GM23338 (cell line): Measurements from ENCODE around the gene TCERG1L. TPM values are rescaled to one million over a fixed set of nuclear protein-coding genes. Genes with fewer than 3 reads are reported as not detected.

ENCODE experiments used
- ATAC-seq: fragments of 200-7000 bp; cut with Tn5 transposase; 3 replicates; pipeline ENCODE4 v1.9.1; 2020
- DNase-seq: peaks from one replicate; pipeline ENCODE4 v3.0.0-alpha.2; 2015; ENCODE audit warnings: low spot score
- H2AFZ ChIP-seq: fragments of 200-600 bp; sonication (generic); 2 replicates; pipeline ENCODE4 v1.8.0; 2016; ENCODE audit warnings: antibody characterized with exemption, mild to moderate bottlenecking, moderate library complexity
- H3F3A ChIP-seq: fragments of 200-600 bp; sonication (generic); replicated peaks from 2 replicates; pipeline ENCODE4 v1.8.0; 2017; ENCODE audit warnings: antibody characterized with exemption, mixed run types, low read depth
- H3K27ac ChIP-seq: fragments of 200-600 bp; sonication (generic); 2 replicates; pipeline ENCODE4 v1.6.1; 2016; ENCODE audit warnings: low read depth
- H3K27me3 ChIP-seq: fragments of 200-600 bp; sonication (generic); 2 replicates; pipeline ENCODE4 v1.8.0; 2016; ENCODE audit warnings: mild to moderate bottlenecking, mixed run types, moderate library complexity; ENCODE audit not compliant: insufficient read depth
- H3K36me3 ChIP-seq: fragments of 200-600 bp; sonication (generic); 2 replicates; pipeline ENCODE4 v1.8.0; 2016; ENCODE audit warnings: mild to moderate bottlenecking; ENCODE audit not compliant: insufficient read depth
- H3K4me1 ChIP-seq: fragments of 200-600 bp; sonication (generic); 2 replicates; pipeline ENCODE4 v1.8.0; 2016; ENCODE audit warnings: mild to moderate bottlenecking, moderate library complexity; ENCODE audit not compliant: insufficient read depth
- H3K4me2 ChIP-seq: fragments of 200-600 bp; sonication (generic); 2 replicates; pipeline ENCODE4 v1.7.1; 2017; ENCODE audit warnings: mixed run types
- H3K4me3 ChIP-seq: fragments of 200-600 bp; sonication (generic); 2 replicates; pipeline ENCODE4 v1.6.1; 2016; ENCODE audit warnings: mixed run types
- H3K79me2 ChIP-seq: fragments of 200-600 bp; sonication (generic); replicated peaks from 2 replicates; pipeline ENCODE4 v1.8.0; 2017; ENCODE audit warnings: mild to moderate bottlenecking; ENCODE audit not compliant: insufficient read depth
- H3K9me2 ChIP-seq: fragments of 200-600 bp; sonication (generic); 2 replicates; pipeline ENCODE4 v1.8.0; 2017; ENCODE audit not compliant: insufficient read depth
- H4K20me1 ChIP-seq: fragments of 200-600 bp; sonication (generic); replicated peaks from 2 replicates; pipeline ENCODE4 v1.8.0; 2017; ENCODE audit warnings: mild to moderate bottlenecking; ENCODE audit not compliant: insufficient read depth
- H3K27ac Mint-ChIP-seq: 2 replicates; pipeline ENCODE4 v1.8.0; 2020; ENCODE audit warnings: inconsistent platforms, mild to moderate bottlenecking, moderate library complexity, mixed read lengths
- H3K27me3 Mint-ChIP-seq: 3 replicates; pipeline ENCODE4 v1.8.0; 2022; ENCODE audit warnings: low read depth, mild to moderate bottlenecking, moderate library complexity, mixed read lengths, inconsistent platforms; ENCODE audit not compliant: insufficient read depth, poor library complexity
- H3K36me3 Mint-ChIP-seq: 3 replicates; pipeline ENCODE4 v1.8.0; 2021; ENCODE audit warnings: low read depth, mild to moderate bottlenecking, inconsistent platforms, moderate library complexity, mixed read lengths
- H3K4me1 Mint-ChIP-seq: 3 replicates; pipeline ENCODE4 v1.8.0; 2020; ENCODE audit warnings: mild to moderate bottlenecking, inconsistent platforms, mixed read lengths
- H3K4me3 Mint-ChIP-seq: 3 replicates; pipeline ENCODE4 v1.8.0; 2021; ENCODE audit warnings: moderate library complexity, mild to moderate bottlenecking, inconsistent platforms, mixed read lengths
- H3K9me3 Mint-ChIP-seq: 3 replicates; pipeline ENCODE4 v1.8.0; 2020; ENCODE audit warnings: moderate library complexity, mild to moderate bottlenecking, inconsistent platforms, mixed read lengths
- CREB1 ChIP-seq: fragments of 250-450 bp; sonication (Bioruptor Pico); IDR thresholded peaks from 2 replicates; pipeline ENCODE4 v1.5.0; 2020; ENCODE audit warnings: low read depth, mild to moderate bottlenecking, moderate library complexity
- EZH2 ChIP-seq: fragments of 200-600 bp; sonication (generic); IDR thresholded peaks from one replicate; pipeline ENCODE4 v1.8.0; 2017; ENCODE audit warnings: antibody characterized with exemption, mild to moderate bottlenecking, low read depth; ENCODE audit not compliant: unreplicated experiment
- EZH2phosphoT487 ChIP-seq: fragments of 200-600 bp; sonication (generic); IDR thresholded peaks from one replicate; pipeline ENCODE4 v1.8.1; 2018; ENCODE audit warnings: antibody characterized with exemption; ENCODE audit not compliant: unreplicated experiment
- JUNB ChIP-seq: IDR thresholded peaks from one replicate; pipeline ENCODE4 v1.6.1; 2016; ENCODE audit warnings: antibody characterized with exemption; ENCODE audit not compliant: unreplicated experiment
- NANOG ChIP-seq: IDR thresholded peaks from 2 replicates; pipeline ENCODE4 v1.6.1; 2016; ENCODE audit warnings: antibody characterized with exemption, borderline replicate concordance
- POLR2AphosphoS5 ChIP-seq: IDR thresholded peaks from 2 replicates; pipeline ENCODE4 v1.6.1; 2016; ENCODE audit warnings: antibody characterized with exemption, low read depth
- STAT1 ChIP-seq: IDR thresholded peaks from one replicate; pipeline ENCODE4 v1.6.1; 2016; ENCODE audit warnings: antibody characterized with exemption; ENCODE audit not compliant: unreplicated experiment
- ZNF114 ChIP-seq: fragments of 250-450 bp; sonication (Bioruptor Pico); IDR thresholded peaks from 2 replicates; pipeline ENCODE4 v1.5.0; 2020; ENCODE audit warnings: mild to moderate bottlenecking, moderate library complexity
- ZNF331 ChIP-seq: fragments of 250-450 bp; sonication (Bioruptor Pico); IDR thresholded peaks from 2 replicates; pipeline ENCODE4 v1.5.0; 2020; ENCODE audit warnings: low read depth, mild to moderate bottlenecking, moderate library complexity
- polyA plus RNA-seq: library from polyadenylated mRNA; unstranded; fragments of >200 nt; fragmentation: Nextera tagmentation; extraction: Ambion mirVana; gene quantifications from 2 replicates; pipeline ENCODE4 v1.2.1, GENCODE V29; 2016
- total RNA-seq: library from RNA; depleted of rRNA; stranded (reverse); fragments of >200 nt; shearing (Covaris generic); gene quantifications from 2 replicates; pipeline ENCODE4 v1.2.3, GENCODE V29; 2014
- TF ChIP-seq, protein P1 (sequence below): IDR thresholded peaks from one replicate; pipeline ENCODE4 v1.6.1; 2018; ENCODE audit warnings: antibody characterized with exemption; ENCODE audit not compliant: unreplicated experiment
- TF ChIP-seq, protein P2 (sequence below), 2 experiments: fragments of 200-600 bp in 1 of 2; sonication (generic) in 1 of 2; conservative IDR thresholded peaks; 2 replicates each; pipeline versions ENCODE4 v1.5.1 to v1.6.1; 2016 to 2017; ENCODE audit warnings: antibody characterized with exemption in 2 of 2, low read depth in 2 of 2, mild to moderate bottlenecking in 2 of 2, moderate library complexity in 1 of 2
- TF ChIP-seq, protein P3 (sequence below): IDR thresholded peaks from 2 replicates; pipeline ENCODE4 v1.6.1; 2016; ENCODE audit warnings: antibody characterized with exemption
- TF ChIP-seq, protein P4 (sequence below): fragments of 250-450 bp; sonication (Bioruptor Pico); IDR thresholded peaks from 2 replicates; pipeline ENCODE4 v1.5.0; 2020; ENCODE audit warnings: mild to moderate bottlenecking, moderate library complexity

Gene TCERG1L
- total and polyA plus RNA-seq, 2 experiments from 2014 or later, result 3.9 to 5.5 TPM

DNA sequence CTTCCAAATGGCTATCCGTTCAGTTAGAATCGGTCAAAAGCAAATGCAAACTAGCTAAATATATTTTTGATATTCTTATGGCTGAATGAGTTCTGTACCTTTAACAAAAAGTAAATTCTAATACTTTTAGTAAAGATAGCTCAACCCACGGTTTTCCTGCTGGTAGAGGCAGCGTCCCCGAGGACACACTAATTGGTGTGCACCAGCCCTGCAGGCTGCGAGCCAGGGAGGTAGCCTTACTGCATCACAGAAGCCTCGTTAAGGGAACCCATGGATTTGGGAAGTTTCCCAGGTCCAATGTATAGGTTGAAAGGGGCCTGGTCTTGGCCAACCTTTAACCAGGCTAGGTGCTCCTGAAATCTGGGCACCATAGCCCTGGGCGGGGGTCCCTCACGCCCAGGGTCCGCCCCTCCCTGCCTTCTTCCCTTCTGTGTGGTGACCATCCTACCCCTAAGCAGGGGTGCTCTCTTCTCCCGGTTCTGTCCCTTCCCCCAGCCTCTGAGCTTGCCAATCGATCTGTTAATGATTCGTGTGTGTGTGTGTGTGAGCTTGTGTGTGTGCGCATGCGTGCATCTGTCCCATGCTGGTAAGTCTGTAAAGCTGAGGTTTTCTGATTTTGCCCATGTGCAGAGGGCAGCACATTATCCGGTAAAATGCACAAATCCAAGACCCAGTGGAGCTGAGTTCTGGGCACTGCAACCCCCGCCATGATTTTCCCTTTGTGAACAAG, 191.7 kb downstream of the TCERG1L start:
- Mint-ChIP-seq H3K9me3 (peaks cover 84% of the 10 kb centered on the region), H3K4me3 (no peak overlapping the region), H3K27ac (no peak overlapping the region), H3K4me1 (peaks cover 4% of the 10 kb centered on the region; the same call in 1 of the 3 replicates), H3K27me3 (peaks cover 7% of the 10 kb centered on the region), H3K36me3 (peaks cover 27% of the 10 kb centered on the region)
- no peak for ATAC-seq
- no peaks in the 10 kb centered on the region for H4K20me1 ChIP-seq
- no peaks in the 10 kb centered on the region for H3K9me2 ChIP-seq
- no peak overlapping the region for H3K4me3 ChIP-seq
- DNase-seq, result no peak
- no peaks in the 10 kb centered on the region for H3K36me3 ChIP-seq
- H3K4me1 ChIP-seq, result no peaks in the 10 kb centered on the region
- no peak for TF ChIP-seq STAT1
- TF ChIP-seq, protein P1, sequence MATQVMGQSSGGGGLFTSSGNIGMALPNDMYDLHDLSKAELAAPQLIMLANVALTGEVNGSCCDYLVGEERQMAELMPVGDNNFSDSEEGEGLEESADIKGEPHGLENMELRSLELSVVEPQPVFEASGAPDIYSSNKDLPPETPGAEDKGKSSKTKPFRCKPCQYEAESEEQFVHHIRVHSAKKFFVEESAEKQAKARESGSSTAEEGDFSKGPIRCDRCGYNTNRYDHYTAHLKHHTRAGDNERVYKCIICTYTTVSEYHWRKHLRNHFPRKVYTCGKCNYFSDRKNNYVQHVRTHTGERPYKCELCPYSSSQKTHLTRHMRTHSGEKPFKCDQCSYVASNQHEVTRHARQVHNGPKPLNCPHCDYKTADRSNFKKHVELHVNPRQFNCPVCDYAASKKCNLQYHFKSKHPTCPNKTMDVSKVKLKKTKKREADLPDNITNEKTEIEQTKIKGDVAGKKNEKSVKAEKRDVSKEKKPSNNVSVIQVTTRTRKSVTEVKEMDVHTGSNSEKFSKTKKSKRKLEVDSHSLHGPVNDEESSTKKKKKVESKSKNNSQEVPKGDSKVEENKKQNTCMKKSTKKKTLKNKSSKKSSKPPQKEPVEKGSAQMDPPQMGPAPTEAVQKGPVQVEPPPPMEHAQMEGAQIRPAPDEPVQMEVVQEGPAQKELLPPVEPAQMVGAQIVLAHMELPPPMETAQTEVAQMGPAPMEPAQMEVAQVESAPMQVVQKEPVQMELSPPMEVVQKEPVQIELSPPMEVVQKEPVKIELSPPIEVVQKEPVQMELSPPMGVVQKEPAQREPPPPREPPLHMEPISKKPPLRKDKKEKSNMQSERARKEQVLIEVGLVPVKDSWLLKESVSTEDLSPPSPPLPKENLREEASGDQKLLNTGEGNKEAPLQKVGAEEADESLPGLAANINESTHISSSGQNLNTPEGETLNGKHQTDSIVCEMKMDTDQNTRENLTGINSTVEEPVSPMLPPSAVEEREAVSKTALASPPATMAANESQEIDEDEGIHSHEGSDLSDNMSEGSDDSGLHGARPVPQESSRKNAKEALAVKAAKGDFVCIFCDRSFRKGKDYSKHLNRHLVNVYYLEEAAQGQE, result no peak
- TF ChIP-seq, protein P2, sequence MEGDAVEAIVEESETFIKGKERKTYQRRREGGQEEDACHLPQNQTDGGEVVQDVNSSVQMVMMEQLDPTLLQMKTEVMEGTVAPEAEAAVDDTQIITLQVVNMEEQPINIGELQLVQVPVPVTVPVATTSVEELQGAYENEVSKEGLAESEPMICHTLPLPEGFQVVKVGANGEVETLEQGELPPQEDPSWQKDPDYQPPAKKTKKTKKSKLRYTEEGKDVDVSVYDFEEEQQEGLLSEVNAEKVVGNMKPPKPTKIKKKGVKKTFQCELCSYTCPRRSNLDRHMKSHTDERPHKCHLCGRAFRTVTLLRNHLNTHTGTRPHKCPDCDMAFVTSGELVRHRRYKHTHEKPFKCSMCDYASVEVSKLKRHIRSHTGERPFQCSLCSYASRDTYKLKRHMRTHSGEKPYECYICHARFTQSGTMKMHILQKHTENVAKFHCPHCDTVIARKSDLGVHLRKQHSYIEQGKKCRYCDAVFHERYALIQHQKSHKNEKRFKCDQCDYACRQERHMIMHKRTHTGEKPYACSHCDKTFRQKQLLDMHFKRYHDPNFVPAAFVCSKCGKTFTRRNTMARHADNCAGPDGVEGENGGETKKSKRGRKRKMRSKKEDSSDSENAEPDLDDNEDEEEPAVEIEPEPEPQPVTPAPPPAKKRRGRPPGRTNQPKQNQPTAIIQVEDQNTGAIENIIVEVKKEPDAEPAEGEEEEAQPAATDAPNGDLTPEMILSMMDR (conservative IDR thresholded peaks at IDR 0.05; ENCODE audit: low read depth in 2 of 2), result no peak
- no peak for TF ChIP-seq ZNF114
- no peak for TF ChIP-seq EZH2phosphoT487
- TF ChIP-seq POLR2AphosphoS5, result no peak
- TF ChIP-seq, protein P3, sequence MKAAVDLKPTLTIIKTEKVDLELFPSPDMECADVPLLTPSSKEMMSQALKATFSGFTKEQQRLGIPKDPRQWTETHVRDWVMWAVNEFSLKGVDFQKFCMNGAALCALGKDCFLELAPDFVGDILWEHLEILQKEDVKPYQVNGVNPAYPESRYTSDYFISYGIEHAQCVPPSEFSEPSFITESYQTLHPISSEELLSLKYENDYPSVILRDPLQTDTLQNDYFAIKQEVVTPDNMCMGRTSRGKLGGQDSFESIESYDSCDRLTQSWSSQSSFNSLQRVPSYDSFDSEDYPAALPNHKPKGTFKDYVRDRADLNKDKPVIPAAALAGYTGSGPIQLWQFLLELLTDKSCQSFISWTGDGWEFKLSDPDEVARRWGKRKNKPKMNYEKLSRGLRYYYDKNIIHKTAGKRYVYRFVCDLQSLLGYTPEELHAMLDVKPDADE, result no peak
- TF ChIP-seq, protein P4, sequence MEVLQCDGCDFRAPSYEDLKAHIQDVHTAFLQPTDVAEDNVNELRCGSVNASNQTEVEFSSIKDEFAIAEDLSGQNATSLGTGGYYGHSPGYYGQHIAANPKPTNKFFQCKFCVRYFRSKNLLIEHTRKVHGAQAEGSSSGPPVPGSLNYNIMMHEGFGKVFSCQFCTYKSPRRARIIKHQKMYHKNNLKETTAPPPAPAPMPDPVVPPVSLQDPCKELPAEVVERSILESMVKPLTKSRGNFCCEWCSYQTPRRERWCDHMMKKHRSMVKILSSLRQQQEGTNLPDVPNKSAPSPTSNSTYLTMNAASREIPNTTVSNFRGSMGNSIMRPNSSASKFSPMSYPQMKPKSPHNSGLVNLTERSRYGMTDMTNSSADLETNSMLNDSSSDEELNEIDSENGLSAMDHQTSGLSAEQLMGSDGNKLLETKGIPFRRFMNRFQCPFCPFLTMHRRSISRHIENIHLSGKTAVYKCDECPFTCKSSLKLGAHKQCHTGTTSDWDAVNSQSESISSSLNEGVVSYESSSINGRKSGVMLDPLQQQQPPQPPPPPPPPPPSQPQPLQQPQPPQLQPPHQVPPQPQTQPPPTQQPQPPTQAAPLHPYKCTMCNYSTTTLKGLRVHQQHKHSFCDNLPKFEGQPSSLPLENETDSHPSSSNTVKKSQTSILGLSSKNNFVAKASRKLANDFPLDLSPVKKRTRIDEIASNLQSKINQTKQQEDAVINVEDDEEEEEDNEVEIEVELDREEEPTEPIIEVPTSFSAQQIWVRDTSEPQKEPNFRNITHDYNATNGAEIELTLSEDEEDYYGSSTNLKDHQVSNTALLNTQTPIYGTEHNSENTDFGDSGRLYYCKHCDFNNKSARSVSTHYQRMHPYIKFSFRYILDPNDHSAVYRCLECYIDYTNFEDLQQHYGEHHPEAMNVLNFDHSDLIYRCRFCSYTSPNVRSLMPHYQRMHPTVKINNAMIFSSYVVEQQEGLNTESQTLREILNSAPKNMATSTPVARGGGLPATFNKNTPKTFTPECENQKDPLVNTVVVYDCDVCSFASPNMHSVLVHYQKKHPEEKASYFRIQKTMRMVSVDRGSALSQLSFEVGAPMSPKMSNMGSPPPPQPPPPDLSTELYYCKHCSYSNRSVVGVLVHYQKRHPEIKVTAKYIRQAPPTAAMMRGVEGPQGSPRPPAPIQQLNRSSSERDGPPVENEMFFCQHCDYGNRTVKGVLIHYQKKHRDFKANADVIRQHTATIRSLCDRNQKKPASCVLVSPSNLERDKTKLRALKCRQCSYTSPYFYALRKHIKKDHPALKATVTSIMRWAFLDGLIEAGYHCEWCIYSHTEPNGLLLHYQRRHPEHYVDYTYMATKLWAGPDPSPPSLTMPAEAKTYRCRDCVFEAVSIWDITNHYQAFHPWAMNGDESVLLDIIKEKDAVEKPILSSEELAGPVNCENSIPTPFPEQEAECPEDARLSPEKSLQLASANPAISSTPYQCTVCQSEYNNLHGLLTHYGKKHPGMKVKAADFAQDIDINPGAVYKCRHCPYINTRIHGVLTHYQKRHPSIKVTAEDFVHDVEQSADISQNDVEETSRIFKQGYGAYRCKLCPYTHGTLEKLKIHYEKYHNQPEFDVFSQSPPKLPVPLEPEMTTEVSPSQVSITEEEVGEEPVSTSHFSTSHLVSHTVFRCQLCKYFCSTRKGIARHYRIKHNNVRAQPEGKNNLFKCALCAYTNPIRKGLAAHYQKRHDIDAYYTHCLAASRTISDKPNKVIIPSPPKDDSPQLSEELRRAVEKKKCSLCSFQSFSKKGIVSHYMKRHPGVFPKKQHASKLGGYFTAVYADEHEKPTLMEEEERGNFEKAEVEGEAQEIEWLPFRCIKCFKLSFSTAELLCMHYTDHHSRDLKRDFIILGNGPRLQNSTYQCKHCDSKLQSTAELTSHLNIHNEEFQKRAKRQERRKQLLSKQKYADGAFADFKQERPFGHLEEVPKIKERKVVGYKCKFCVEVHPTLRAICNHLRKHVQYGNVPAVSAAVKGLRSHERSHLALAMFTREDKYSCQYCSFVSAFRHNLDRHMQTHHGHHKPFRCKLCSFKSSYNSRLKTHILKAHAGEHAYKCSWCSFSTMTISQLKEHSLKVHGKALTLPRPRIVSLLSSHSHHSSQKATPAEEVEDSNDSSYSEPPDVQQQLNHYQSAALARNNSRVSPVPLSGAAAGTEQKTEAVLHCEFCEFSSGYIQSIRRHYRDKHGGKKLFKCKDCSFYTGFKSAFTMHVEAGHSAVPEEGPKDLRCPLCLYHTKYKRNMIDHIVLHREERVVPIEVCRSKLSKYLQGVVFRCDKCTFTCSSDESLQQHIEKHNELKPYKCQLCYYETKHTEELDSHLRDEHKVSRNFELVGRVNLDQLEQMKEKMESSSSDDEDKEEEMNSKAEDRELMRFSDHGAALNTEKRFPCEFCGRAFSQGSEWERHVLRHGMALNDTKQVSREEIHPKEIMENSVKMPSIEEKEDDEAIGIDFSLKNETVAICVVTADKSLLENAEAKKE, result no peak
- no peak for TF ChIP-seq EZH2
- TF ChIP-seq JUNB, result no peak
- no peak for TF ChIP-seq ZNF331 (CRISPR knock-in tag)
- no peak for TF ChIP-seq CREB1
- no peak for TF ChIP-seq NANOG
- no peaks in the 10 kb centered on the region for H3F3A ChIP-seq
- H3K27ac ChIP-seq, result no peak overlapping the region
- no peaks in the 10 kb centered on the region for H3K27me3 ChIP-seq
- H3K79me2 ChIP-seq, result no peaks in the 10 kb centered on the region
- H2AFZ ChIP-seq, result no peak overlapping the region
- no peak overlapping the region for H3K4me2 ChIP-seq
